HepG2 (cell line): ENCODE measurements around the gene SBNO2. TPM values are rescaled to one million over a fixed set of nuclear protein-coding genes. Genes with fewer than 3 reads are reported as not detected.

Source experiments
- CEBPB ChIP-seq: IDR thresholded peaks from 2 replicates; pipeline ENCODE4 v1.6.1; 2011; ENCODE audit warnings: low read depth, low read length, improper control_type of control experiment, borderline replicate concordance
- FOXK1 ChIP-seq: sonication (generic); formaldehyde crosslinking; IDR thresholded peaks from 2 replicates; pipeline ENCODE4 v1.4.0; 2020; ENCODE audit warnings: low read depth, missing genetic modification reagents, borderline replicate concordance
- FOXM1 ChIP-seq: sonication (generic); formaldehyde crosslinking; IDR thresholded peaks from 2 replicates; pipeline ENCODE4 v1.5.0; 2020; ENCODE audit warnings: missing genetic modification reagents
- HOXA3 ChIP-seq: sonication (generic); formaldehyde crosslinking; IDR thresholded peaks from 2 replicates; pipeline ENCODE4 v1.5.0; 2020; ENCODE audit warnings: missing genetic modification reagents
- KLF13 ChIP-seq: sonication (generic); formaldehyde crosslinking; IDR thresholded peaks from 2 replicates; pipeline ENCODE4 v1.4.0; 2020; ENCODE audit warnings: mild to moderate bottlenecking, missing genetic modification reagents
- NCOA5 ChIP-seq: sonication (generic); formaldehyde crosslinking; IDR thresholded peaks from 2 replicates; pipeline ENCODE4 v1.4.0; 2020; ENCODE audit warnings: missing genetic modification reagents
- PLRG1 ChIP-seq: fragments of 450-650 bp; conservative IDR thresholded peaks from 2 replicates; pipeline ENCODE4 v1.6.1; 2016
- POLR2A ChIP-seq, 2 experiments: IDR thresholded peaks; 2 replicates each; pipeline ENCODE4 v1.6.1; 2011; ENCODE audit warnings: low read depth in 2 of 2, low read length in 2 of 2, mild to moderate bottlenecking in 1 of 2, moderate library complexity in 1 of 2; ENCODE audit not compliant: insufficient read depth in 1 of 2
- SMYD3 ChIP-seq: sonication (generic); formaldehyde crosslinking; IDR thresholded peaks from 2 replicates; pipeline ENCODE4 v1.8.1; 2023; ENCODE audit warnings: mild to moderate bottlenecking, missing genetic modification reagents
- SNAPC2 ChIP-seq: sonication (generic); formaldehyde crosslinking; IDR thresholded peaks from 2 replicates; pipeline ENCODE4 v1.8.1; 2022; ENCODE audit warnings: mild to moderate bottlenecking, missing genetic modification reagents
- SP2 ChIP-seq: sonication (generic); formaldehyde crosslinking; IDR thresholded peaks from 2 replicates; pipeline ENCODE4 v1.5.1; 2020; ENCODE audit warnings: mild to moderate bottlenecking, missing genetic modification reagents
- THAP11 ChIP-seq: IDR thresholded peaks from 2 replicates; pipeline ENCODE4 v1.6.1; 2016; ENCODE audit warnings: missing biosample characterization, missing genetic modification reagents
- THAP7 ChIP-seq: sonication (generic); formaldehyde crosslinking; IDR thresholded peaks from 2 replicates; pipeline ENCODE4 v1.8.1; 2023; ENCODE audit warnings: mild to moderate bottlenecking, missing genetic modification reagents
- TSC22D2 ChIP-seq: sonication (generic); formaldehyde crosslinking; IDR thresholded peaks from 2 replicates; pipeline ENCODE4 v1.5.1; 2020; ENCODE audit warnings: missing genetic modification reagents, mild to moderate bottlenecking, borderline replicate concordance
- YEATS2 ChIP-seq: sonication (generic); formaldehyde crosslinking; IDR thresholded peaks from 2 replicates; pipeline ENCODE4 v1.4.0; 2020; ENCODE audit warnings: missing genetic modification reagents, borderline replicate concordance
- ZFP1 ChIP-seq: IDR thresholded peaks from 2 replicates; pipeline ENCODE4 v1.6.1; 2016
- ZNF230 ChIP-seq: sonication (generic); formaldehyde crosslinking; IDR thresholded peaks from 2 replicates; pipeline ENCODE4 v1.4.0; 2020; ENCODE audit warnings: mild to moderate bottlenecking, missing genetic modification reagents
- ZNF34 ChIP-seq: sonication (generic); formaldehyde crosslinking; IDR thresholded peaks from 2 replicates; pipeline ENCODE4 v1.4.0; 2020; ENCODE audit warnings: mild to moderate bottlenecking, missing genetic modification reagents, borderline replicate concordance
- ZNF441 ChIP-seq: sonication (generic); formaldehyde crosslinking; IDR thresholded peaks from 2 replicates; pipeline ENCODE4 v1.7.0; 2021; ENCODE audit warnings: missing genetic modification reagents, borderline replicate concordance
- ZNF460 ChIP-seq: sonication (generic); formaldehyde crosslinking; IDR thresholded peaks from 2 replicates; pipeline ENCODE4 v1.5.1; 2020; ENCODE audit warnings: missing genetic modification reagents, mild to moderate bottlenecking, borderline replicate concordance
- ZNF501 ChIP-seq: sonication (generic); formaldehyde crosslinking; IDR thresholded peaks from 2 replicates; pipeline ENCODE4 v1.5.1; 2020; ENCODE audit warnings: mild to moderate bottlenecking, moderate library complexity, missing genetic modification reagents
- ZNF720 ChIP-seq: sonication (generic); formaldehyde crosslinking; IDR thresholded peaks from 2 replicates; pipeline ENCODE4 v1.4.0; 2020; ENCODE audit warnings: missing genetic modification reagents
- ZNF75D ChIP-seq: sonication (generic); formaldehyde crosslinking; IDR thresholded peaks from 2 replicates; pipeline ENCODE4 v1.8.1; 2023; ENCODE audit warnings: missing genetic modification reagents, mild to moderate bottlenecking, borderline replicate concordance
- ZNF816 ChIP-seq: sonication (generic); formaldehyde crosslinking; IDR thresholded peaks from 2 replicates; pipeline ENCODE4 v1.8.0; 2022; ENCODE audit warnings: missing genetic modification reagents, mild to moderate bottlenecking, borderline replicate concordance
- polyA plus RNA-seq, 8 experiments: library from polyadenylated mRNA; depleted of rRNA in 3 of 8; stranded (reverse) in 7 of 8; unstranded in 1 of 8; fragments of >200 nt; fragmentation: Illumina TruSeq in 4 of 8; extraction: Trizol in 4 of 8; gene quantifications; 2 replicates each; pipeline versions ENCODE4 v1.2.1 to v1.2.3, GENCODE V29; 2011 to 2016; ENCODE audit warnings: low read depth in 4 of 8, missing spikeins in 1 of 8, mixed read lengths in 1 of 8; ENCODE audit not compliant: insufficient read depth in 1 of 8
- total RNA-seq, 5 experiments: library from RNA; depleted of rRNA; stranded (reverse); fragments of >200 nt; fragmentation: Illumina TruSeq; extraction: Trizol; gene quantifications; 2 replicates each; pipeline ENCODE4 v1.2.3, GENCODE V29; 2016; ENCODE audit warnings: low read depth in 1 of 5
- TF ChIP-seq, protein P1 (sequence below): sonication (generic); formaldehyde crosslinking; conservative IDR thresholded peaks from 2 replicates; pipeline ENCODE4 v1.4.0; 2020; ENCODE audit warnings: missing genetic modification reagents
- TF ChIP-seq, protein P2 (sequence below): sonication (generic); formaldehyde crosslinking; IDR thresholded peaks from 2 replicates; pipeline ENCODE4 v1.5.1; 2020; ENCODE audit warnings: missing genetic modification reagents, mild to moderate bottlenecking, borderline replicate concordance

The SBNO2 gene
- total and polyA plus RNA-seq, 2 of the 13 experiments (the other 11 are each of a cell fraction or from before 2014, with no cell fraction given) = 8.6 to 10.4 TPM

DNA sequence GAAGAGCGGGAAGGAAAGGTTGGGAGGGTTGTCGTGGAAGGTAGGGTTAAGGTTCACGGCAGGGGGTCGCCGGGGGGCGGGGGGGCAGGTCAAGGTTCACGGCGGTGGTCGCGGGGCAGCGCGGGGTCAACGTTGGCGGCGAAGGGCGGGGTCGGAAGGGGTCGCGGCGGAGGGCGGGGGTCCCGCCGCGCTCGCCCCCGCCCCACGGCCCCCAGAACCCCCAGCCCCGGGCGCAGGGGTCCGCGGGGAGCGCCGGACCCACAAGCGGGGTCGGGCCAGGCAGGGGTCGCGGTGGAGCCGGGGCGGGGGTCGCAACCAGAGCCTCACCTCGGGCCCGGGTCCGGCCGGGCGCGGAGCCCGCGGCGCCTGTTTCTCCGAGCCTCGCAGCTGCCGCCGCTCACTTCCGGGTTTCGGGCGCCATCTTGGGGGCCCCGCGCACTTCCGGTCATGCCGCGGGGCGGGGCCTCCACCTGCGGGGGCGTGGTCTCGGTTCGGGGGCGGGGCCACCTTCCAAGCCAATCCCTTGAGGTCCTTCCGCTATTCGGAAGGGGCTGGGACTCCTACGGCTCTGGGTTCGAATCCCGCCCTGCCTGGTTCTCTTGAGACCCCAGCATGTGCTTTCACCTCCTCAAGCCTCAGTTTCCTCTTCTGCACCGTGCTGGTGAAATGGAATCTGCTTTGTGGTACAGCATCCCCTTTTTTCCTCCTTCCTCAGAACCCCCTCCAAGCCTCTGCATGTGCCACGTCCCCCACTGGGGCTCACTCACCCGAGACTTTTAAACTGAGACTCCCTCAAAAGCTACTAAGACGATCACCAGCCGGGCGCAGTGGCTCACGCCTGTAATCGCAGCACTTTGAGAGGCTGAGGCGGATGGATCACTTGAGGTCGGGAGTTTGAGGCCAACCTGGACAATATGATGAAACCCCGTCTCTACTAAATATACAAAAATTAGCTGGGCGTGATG lies at the start of gene SBNO2 (continued):
- no peak for TF ChIP-seq ZNF460 (CRISPR knock-in tag)
- TF ChIP-seq ZNF75D = no peak
- TF ChIP-seq FOXK1 = peak; percentile 50; the same call in 1 of the 2 replicates
- no peak for TF ChIP-seq THAP7 (CRISPR knock-in tag)
- TF ChIP-seq ZFP1 = no peak
- TF ChIP-seq PLRG1 = no peak
- TF ChIP-seq ZNF720 = no peak
- peak; percentile 74 to 78 for TF ChIP-seq POLR2A (IDR thresholded peaks at IDR 0.05; ENCODE audit: insufficient read depth in 1 of 2, low read depth in 2 of 2, low read length in 2 of 2)
- no peak for TF ChIP-seq ZNF34 (CRISPR knock-in tag)
- 0 out of 2 replicates have a peak, but pooled peaks have one; percentile 39 for TF ChIP-seq ZNF816 (CRISPR knock-in tag)
- peak; percentile 77 for TF ChIP-seq HOXA3 (CRISPR knock-in tag)
- TF ChIP-seq ZNF230 (CRISPR knock-in tag) = no peak
- no peak for TF ChIP-seq NCOA5 (CRISPR knock-in tag)
- 0 out of 2 replicates have a peak, but pooled peaks have one; percentile 25 for TF ChIP-seq ZNF501 (CRISPR knock-in tag)
- no peak for TF ChIP-seq SMYD3
- no peak for TF ChIP-seq KLF13 (CRISPR knock-in tag)
- peak; percentile 22; the same call in 1 of the 2 replicates for TF ChIP-seq YEATS2 (CRISPR knock-in tag)
- TF ChIP-seq THAP11 (CRISPR knock-in tag) = peak; percentile 83
- TF ChIP-seq, protein P1, sequence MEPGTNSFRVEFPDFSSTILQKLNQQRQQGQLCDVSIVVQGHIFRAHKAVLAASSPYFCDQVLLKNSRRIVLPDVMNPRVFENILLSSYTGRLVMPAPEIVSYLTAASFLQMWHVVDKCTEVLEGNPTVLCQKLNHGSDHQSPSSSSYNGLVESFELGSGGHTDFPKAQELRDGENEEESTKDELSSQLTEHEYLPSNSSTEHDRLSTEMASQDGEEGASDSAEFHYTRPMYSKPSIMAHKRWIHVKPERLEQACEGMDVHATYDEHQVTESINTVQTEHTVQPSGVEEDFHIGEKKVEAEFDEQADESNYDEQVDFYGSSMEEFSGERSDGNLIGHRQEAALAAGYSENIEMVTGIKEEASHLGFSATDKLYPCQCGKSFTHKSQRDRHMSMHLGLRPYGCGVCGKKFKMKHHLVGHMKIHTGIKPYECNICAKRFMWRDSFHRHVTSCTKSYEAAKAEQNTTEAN (CRISPR knock-in tag) = no peak
- TF ChIP-seq, protein P2, sequence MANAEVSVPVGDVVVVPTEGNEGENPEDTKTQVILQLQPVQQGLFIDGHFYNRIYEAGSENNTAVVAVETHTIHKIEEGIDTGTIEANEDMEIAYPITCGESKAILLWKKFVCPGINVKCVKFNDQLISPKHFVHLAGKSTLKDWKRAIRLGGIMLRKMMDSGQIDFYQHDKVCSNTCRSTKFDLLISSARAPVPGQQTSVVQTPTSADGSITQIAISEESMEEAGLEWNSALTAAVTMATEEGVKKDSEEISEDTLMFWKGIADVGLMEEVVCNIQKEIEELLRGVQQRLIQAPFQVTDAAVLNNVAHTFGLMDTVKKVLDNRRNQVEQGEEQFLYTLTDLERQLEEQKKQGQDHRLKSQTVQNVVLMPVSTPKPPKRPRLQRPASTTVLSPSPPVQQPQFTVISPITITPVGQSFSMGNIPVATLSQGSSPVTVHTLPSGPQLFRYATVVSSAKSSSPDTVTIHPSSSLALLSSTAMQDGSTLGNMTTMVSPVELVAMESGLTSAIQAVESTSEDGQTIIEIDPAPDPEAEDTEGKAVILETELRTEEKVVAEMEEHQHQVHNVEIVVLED (CRISPR knock-in tag) = 0 out of 2 replicates have a peak, but pooled peaks have one; percentile 43
- 0 out of 2 replicates have a peak, but pooled peaks have one; percentile 19 for TF ChIP-seq ZNF441 (CRISPR knock-in tag)
- TF ChIP-seq CEBPB = no peak
- TF ChIP-seq SP2 = no peak
- no peak for TF ChIP-seq FOXM1 (CRISPR knock-in tag)
- TF ChIP-seq SNAPC2 (CRISPR knock-in tag) = no peak
- TF ChIP-seq TSC22D2 (CRISPR knock-in tag) = no peak
